ENCODE data around the gene ATP6V1B1. TPM values are rescaled to one million over a fixed set of nuclear protein-coding genes. Genes with fewer than 3 reads are reported as not detected.

The ATP6V1B1 gene
- total and polyA plus RNA-seq, 10 of the 15 experiments (the other 5 are each of a cell fraction or from before 2014, with no cell fraction given): not detected

GRCh38 chr2:70927138-70927537, 8.6 kb upstream of the ATP6V1B1 start:
- no TSS peak for BruUV-seq (replicated peaks)
- ChIA-PET SMC1A (ENCODE audit: uncharacterized antibody, unreplicated experiment) (interaction anchor here (0.6 kb wide), 1 partner anchor 624 kb away, joined by 3 read pairs; no protein-coding TSS in a partner anchor), RAD21 (ENCODE audit: unreplicated experiment) (no interaction called here), CTCF (interaction anchor here (0.5 to 3.1 kb wide), 3 partner anchors 13 to 56 kb away, joined by 3 to 10 read pairs (median 3); no protein-coding TSS in a partner anchor), POLR2A (no interaction called here)
- in situ Hi-C loops (cut with MboI) (no loop called here), intact Hi-C loops (cut with micrococcal nuclease; ENCODE audit: unreplicated experiment) (no loop called here)
- Histone ChIP-seq H3K27ac (ENCODE audit: control insufficient read depth, insufficient read depth) (no peak overlapping the region), H3K79me2 (ENCODE audit: control insufficient read depth, insufficient read depth, low read length) (no peaks in the 10 kb centered on the region), H3K4me2 (ENCODE audit: control insufficient read depth, insufficient read depth) (no peak overlapping the region), H2AFZ (ENCODE audit: control insufficient read depth, low read depth, low read length) (no peak overlapping the region), H3K9me3 (replicated peaks; ENCODE audit: control insufficient read depth, insufficient read depth, low read length) (no peaks in the 10 kb centered on the region), H3K9ac (ENCODE audit: control insufficient read depth, insufficient read depth, low read length) (no peak overlapping the region), H3K4me1 (ENCODE audit: control insufficient read depth, insufficient read depth, low read length) (no peaks in the 10 kb centered on the region), H3K27me3 (replicated peaks in 1 of 2; ENCODE audit: control insufficient read depth in 2 of 2, insufficient read depth in 2 of 2, low read length in 1 of 2) (peaks cover 0 to 4% of the 10 kb centered on the region in 2 experiments; a peak in 2 of 4 replicates), H3K4me3 (no peak overlapping the region), H4K20me1 (ENCODE audit: control insufficient read depth, insufficient read depth) (no peaks in the 10 kb centered on the region; the same call in 1 of the 2 replicates), H3K36me3 (ENCODE audit: control insufficient read depth in 2 of 2, insufficient read depth in 2 of 2, low read length in 1 of 2) (no peaks in the 10 kb centered on the region)
- no peak for TF ChIP-seq RAD51 (IDR thresholded peaks at IDR 0.05)
- TF ChIP-seq GABPA (IDR thresholded peaks at IDR 0.05; ENCODE audit: low read depth): no peak
- TF ChIP-seq RFX5 (IDR thresholded peaks at IDR 0.05; ENCODE audit: low read depth, low read length): no peak
- no peak for TF ChIP-seq EED (IDR thresholded peaks at IDR 0.05; ENCODE audit: low read depth)
- ATAC-seq: no peak
- FAIRE-seq: no peak
- no peak for DNase-seq (ENCODE audit: low read depth, low spot score)
- 2% methylated on average over 3 of the region's 3 CpGs for WGBS (ENCODE audit: insufficient coverage, insufficient replicate concordance, low lambda C conversion rate, missing lambda C conversion rate)

- intact Hi-C loops (cut with micrococcal nuclease; ENCODE audit: unreplicated experiment) (no loop called here), in situ Hi-C loops (cut with MboI) (no loop called here)
- ChIA-PET POLR2A (no interaction called here), CTCF (interaction anchor here (0.5 kb wide), 1 partner anchor 13 kb away, joined by 3 read pairs; no protein-coding TSS in a partner anchor), SMC1A (ENCODE audit: uncharacterized antibody, unreplicated experiment) (no interaction called here), RAD21 (ENCODE audit: unreplicated experiment) (no interaction called here)
- no peaks in the 10 kb centered on the region for H3K4me1 ChIP-seq (ENCODE audit: control insufficient read depth, insufficient read depth, low read length)
- H3K4me3 ChIP-seq: no peak overlapping the region
- H3K27me3 ChIP-seq (replicated peaks in 1 of 2; ENCODE audit: control insufficient read depth in 2 of 2, insufficient read depth in 2 of 2, low read length in 1 of 2): peaks cover 0 to 4% of the 10 kb centered on the region in 2 experiments; a peak in 2 of 4 replicates
- FAIRE-seq: no peak
- H3K9ac ChIP-seq (ENCODE audit: control insufficient read depth, insufficient read depth, low read length): no peak overlapping the region
- H3K79me2 ChIP-seq (ENCODE audit: control insufficient read depth, insufficient read depth, low read length): no peaks in the 10 kb centered on the region
- no peak overlapping the region for H3K4me2 ChIP-seq (ENCODE audit: control insufficient read depth, insufficient read depth)
- no peaks in the 10 kb centered on the region for H3K36me3 ChIP-seq (ENCODE audit: control insufficient read depth in 2 of 2, insufficient read depth in 2 of 2, low read length in 1 of 2)
- ATAC-seq: no peak
- WGBS (ENCODE audit: insufficient coverage, insufficient replicate concordance, low lambda C conversion rate, missing lambda C conversion rate): 38% methylated on average over 9 of the region's 9 CpGs
- H3K27ac ChIP-seq (ENCODE audit: control insufficient read depth, insufficient read depth): no peak overlapping the region
- DNase-seq (ENCODE audit: low read depth, low spot score): no peak
- BruUV-seq (replicated peaks): no TSS peak
- no peak overlapping the region for H2AFZ ChIP-seq (ENCODE audit: control insufficient read depth, low read depth, low read length)
- no peaks in the 10 kb centered on the region; the same call in 1 of the 2 replicates for H4K20me1 ChIP-seq (ENCODE audit: control insufficient read depth, insufficient read depth)
- H3K9me3 ChIP-seq (replicated peaks; ENCODE audit: control insufficient read depth, insufficient read depth, low read length): no peaks in the 10 kb centered on the region
- TF ChIP-seq SREBF1 (IDR thresholded peaks at IDR 0.05; ENCODE audit: low read length): no peak
- TF ChIP-seq JUND (IDR thresholded peaks at IDR 0.05; ENCODE audit: low read depth, low read length): no peak
- TF ChIP-seq IRF5 (IDR thresholded peaks at IDR 0.05; ENCODE audit: borderline replicate concordance): no peak
- TF ChIP-seq TAF1 (IDR thresholded peaks at IDR 0.05; ENCODE audit: borderline replicate concordance, low read depth, low read length): no peak
- TF ChIP-seq TCF7 (IDR thresholded peaks at IDR 0.05; ENCODE audit: borderline replicate concordance): no peak
- no peak for TF ChIP-seq IKZF2 (IDR thresholded peaks at IDR 0.05)
- TF ChIP-seq MTA3 (IDR thresholded peaks at IDR 0.05; ENCODE audit: borderline replicate concordance, low read length): no peak
- no peak for TF ChIP-seq ZNF592 (IDR thresholded peaks at IDR 0.05)
Measured at GRCh38 chr2:70927641-70928040, 8.1 kb upstream of the ATP6V1B1 start.

Data from GM12878 (cell line).